Activated T-helper 9 cell treated with anti-CD3 and anti-CD28 coated beads, Interleukin-2, amount 50 U/mL, for 16 hours (primary cell): ENCODE results near the gene TXLNA.

Source experiments
- DNase-seq: peaks from one replicate; pipeline ENCODE4 v3.0.0-alpha.2; 2020; ENCODE audit warnings: low read depth

TXLNA gene

DNA sequence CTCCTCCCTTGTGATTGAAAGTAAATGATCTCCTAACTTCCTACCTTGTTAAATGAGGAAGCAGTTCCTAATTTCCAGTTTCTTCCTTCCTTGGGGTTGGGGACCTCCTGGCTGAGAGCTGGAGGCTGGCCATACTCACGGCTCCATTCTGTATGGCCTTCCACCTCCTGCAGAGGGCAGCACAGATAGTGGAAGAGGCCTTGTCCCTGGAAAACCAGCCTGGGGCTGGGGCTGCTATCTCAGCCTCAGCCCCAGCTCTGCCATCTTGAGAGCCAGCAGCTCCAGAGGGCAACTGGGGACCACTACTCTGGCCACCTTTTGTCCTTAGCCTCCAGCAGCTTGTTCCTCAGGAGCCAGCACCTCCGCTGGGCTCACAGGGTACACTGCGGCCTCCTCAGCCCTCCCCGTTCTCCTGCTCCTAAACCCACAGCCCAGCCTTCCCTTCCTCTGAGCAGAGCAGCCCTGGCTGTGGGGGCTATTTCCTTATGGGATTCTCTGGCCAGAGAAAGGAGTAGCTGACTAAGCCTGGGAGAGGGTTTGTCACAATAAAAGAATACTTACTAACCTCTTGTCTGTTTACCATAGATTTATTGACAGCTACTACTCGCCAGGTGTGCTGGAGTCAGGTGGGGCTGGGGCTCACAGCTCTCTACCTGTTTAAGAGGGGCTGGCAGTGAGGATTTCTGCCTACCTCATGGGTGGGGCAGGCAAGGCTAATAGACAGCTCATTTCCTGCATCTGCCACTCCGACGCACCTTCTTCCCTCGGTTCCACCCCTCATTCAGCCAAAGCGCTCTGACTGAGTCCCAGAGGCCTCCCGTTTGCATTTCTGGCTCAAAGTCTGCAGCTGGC is 36.4 kb downstream of the TXLNA start:
- DNase-seq = peak; percentile 42

DNA sequence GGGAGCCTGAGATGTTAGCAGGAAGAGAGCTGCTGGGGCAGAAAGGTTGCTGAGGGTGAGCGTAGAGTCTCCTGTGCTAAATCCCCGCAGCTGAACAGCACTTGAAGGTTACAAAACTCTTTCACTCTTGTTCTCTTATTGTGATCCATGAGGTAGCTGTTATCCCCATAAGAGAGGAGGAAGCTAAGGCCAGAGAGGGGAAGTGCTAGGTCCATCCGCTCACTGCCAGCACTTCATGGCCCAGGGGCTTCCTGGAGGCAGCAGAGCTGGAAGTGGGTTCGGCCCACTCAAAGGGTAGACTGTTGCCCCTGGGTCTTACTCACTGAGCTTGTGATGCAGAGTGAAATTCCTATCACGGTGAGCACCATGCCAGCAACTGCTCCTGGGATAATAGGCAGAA is 37.1 kb downstream of the TXLNA start:
- no peak for DNase-seq

DNA sequence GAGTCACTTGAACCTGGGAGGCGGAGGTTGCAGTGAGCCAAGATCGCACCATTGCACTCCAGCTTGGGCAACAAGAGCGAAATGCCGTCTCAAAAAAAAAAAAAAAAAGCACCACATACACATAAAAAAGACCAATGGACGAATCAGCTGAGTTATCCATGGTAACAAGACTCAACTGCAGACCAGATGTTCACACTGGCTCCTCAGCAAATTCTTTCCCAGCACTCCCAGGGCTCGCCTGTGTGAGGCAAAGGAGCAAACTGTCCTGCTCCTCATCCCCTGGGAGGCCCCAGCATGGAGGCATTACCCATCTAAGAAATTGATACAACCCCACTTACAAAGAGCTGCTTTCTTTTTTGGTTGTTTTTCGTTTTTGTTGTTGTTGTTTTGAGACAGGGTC is 39.5 kb downstream of the TXLNA start:
- DNase-seq = no peak

DNA sequence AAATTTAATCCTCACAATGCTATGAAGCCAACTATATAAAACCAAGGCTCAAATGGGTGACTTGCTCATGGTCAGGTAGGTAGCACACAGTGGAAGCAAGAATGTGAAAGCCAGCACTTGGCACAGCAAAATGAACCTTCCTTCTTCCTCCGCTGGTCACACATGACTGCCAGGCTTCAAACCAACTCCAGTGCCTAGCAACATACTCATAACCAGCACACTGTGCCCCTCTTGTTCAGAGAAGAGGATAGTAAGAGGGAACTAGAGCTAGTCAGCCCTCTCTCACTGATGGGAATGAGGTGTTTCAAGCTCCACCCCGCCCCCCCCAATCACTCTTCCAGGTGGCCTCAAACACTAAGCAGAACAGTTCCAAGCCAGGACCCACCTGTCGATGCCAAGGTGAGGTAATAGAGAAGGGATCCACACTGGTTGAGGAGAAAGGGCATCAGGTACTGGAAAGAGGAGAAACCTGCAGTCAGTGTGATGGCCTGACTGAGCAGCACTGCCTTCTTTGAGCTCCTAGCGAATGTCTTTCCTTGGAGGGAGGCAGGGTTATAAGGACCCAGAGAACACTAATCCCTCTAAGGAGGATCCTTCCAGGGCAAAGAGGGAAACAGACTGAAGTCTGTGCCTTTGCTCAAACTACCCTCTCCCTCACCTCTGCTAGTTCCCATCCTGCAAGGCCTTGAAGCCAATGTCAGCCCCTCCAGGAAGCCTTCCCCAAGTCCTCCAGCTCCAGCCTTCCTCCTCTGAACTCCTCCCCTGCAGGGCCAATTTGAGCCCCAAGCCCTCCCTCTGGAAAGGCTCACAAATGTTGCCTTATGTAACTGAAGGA is 41.5 kb downstream of the TXLNA start:
- no peak for DNase-seq

DNA sequence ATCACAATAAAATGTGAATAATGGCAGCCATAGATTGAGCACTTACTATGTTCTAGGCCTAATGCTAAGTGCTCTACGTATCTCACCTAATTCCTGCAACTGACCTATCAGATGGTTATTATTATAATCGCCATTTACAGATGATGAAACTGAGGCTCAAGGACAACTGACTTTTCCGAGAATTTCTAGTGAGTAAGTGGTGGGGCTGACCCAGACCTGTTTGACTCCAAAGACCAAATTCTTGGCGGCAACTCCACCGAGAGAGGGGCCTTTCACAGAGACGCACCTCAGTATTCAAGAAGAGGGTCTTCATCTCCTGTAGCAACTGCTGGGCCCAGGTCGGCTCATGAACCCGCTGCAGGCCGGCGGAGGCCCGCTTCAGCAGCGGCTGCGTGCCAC is 42.1 kb downstream of the TXLNA start:
- DNase-seq = no peak

DNA sequence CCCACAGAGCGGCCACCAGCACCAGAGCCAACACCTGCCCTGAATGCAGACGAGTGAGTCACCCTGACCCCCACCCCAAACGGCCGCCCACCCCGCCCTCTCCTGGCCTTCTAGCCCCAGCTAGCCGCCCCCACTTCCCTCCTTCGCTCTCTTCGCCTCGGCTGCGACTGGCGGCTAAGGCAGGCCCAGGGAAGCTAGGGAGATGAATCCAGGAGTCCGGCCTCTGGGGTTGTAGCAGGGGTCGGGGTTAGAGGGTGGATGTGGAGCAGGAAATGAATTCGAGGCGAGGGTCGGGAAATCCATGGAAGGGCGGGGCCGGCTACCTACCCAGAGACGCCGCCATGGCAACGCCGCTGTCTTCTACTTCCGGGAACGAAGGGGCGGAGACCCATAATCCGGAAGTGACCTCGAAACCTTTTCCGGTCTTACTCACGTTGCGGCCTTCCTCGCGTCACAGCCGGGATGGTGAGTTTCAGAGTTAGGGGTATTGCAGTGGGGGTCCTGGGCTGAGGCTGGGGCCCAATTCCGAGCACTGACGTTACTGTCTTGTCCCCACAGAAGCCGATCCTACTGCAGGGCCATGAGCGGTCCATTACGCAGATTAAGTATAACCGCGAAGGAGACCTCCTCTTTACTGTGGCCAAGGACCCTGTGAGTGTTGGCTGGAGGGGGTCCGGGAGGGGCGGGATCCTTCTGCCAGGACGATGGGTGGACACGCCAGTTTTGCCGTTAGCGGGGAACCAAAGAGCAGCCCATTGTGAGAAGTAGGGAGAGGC is 42.7 kb downstream of the TXLNA start, which contains the start of the genes EIF3I and TMEM234:
Gene EIF3I, plus strand, starts transcription at position 428 of the 776 bp plus-strand sequence. Its CDS starts 35 bp downstream, at position 463.
Gene TMEM234, minus strand, starts transcription at position 374 of the 776 bp plus-strand sequence. Its CDS starts 31 bp downstream, at position 343.
- DNase-seq = peak; percentile 87

DNA sequence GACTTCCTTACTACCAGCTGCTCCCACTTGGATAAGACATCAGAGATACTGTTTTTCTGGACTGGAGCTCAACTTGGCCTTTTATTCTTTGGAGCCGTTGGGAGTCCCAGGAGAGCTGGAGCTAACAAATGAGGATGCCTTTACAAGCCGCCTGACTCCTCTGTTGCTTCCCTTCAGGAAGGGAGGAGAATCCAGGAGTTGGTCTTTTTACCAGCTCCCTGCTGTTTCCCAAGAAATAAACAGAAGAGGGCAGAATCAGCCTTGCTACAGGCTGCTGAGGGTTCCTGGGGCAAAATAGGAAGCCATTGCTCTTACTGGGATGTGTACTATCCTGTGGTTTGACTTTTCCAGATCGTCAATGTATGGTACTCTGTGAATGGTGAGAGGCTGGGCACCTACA is 44.2 kb downstream of the TXLNA start:
- no peak for DNase-seq

DNA sequence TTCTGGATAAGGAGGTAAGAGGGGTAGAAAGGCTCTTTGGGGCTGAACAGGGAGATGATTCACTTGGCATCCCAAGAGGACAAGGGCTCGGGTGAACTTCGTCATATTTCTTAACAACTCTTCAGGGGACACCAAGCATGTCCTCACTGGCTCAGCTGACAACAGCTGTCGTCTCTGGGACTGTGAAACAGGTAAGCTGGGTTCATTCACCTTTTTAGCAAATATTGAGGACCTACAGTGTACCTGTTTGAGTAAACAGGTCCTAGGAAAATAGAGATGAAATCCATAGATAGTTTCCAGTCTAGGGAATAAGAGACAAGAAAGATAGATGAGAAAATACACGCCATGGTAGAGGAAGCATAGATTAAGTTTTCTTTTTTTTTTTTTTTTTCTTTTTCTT is 44.8 kb downstream of the TXLNA start:
- DNase-seq = no peak

DNA sequence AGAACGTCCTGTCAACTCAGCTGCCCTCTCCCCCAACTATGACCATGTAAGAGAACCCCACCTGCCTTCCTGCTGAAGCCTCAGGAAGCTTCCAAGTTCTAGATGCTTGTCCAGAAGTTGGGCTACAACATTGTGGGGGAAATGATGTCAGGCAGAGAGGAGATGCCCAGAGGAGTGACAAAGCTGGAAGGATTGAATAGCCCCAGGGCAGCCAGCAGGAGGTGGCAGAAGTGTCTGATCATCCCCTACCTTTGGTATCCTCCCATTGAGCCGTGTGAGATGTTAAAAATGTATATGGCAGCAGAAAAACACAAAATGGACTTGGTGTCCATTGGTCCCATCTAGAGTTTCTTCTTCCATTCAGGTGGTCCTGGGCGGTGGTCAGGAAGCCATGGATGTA is 49.3 kb downstream of the TXLNA start:
- DNase-seq = no peak

DNA sequence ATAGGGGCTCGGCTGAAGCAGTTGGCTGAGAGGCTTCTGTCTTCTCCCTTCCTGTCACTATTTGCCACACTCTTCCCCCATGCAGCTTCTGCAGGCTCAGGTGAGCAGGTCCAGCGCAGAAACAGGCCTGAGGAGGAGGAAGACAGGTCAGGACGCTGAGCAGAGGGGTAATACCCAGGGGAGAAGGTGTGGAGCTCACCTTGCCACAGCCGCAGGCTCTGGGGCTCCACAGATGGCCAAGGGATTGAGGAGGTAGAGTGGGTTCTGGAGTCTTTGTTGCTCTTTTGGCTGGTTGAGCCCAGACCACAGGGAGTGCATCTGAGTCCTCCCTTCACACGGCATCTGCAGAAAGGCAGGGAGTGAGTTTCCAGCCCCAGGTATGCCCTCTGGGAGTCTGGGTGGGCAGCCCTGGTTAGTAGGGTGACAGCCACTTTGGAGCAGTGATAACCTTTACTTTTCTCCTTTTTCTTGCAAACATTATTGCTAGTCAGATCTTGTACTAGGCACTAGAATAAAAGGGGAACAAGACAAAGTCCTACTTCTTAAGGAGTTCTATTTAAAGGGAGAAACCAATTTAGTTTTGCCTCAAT is 52.5 kb downstream of the TXLNA start:
- no peak for DNase-seq

DNA sequence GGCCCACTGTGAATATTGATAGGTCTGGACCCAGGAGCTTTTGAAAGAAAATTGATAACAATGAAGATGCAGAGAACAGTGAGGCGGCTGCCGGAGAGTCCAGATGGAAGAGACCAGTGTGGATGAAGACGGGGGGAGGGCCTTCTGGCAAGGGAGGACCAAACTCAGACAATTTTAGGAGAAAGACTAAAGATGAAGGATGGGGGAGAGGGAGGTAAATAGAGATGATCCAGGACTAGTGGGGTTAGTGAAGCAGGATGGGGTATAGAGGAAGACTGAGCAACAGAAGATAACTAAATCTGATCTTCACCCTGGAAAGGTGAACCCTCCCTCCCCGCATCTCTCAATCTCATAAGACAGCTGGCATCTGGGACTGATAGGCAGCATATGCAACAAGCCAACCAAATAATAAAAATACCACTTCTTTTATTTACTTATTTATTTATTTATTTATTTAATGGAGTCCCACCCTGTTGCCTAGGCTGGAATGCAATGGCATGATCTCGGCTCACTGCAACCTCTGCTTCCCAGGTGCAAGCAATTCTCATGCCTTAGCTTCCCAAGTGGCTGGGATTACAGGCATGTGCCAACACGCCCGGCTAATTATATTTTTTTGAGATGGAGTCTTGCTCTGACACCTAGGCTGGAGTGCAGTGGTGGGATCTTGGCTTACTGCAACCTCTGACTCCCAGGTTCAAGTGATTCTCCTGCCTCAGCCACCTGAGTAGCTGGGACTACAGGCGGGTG is 53.3 kb downstream of the TXLNA start:
- DNase-seq = no peak

DNA sequence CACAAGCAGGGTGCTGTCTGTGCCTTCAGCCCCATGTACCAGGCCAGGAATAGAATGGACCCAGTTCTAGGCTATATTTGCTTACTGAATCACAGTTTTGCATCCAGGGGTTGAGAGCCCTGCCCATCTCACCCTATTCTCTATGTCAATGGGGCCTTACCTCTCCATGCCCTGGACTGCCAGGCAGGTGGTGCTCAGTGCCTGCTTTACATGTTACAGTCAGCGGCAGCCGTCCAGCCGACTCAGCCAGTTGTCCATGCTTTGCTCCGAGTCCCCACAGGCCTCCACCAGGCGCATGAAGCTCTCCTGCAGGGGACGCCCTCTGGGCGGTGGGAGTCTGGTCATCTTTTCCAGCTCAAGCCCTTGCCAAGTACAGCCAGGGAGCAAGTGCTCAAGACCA is 55.3 kb downstream of the TXLNA start:
- no peak for DNase-seq

DNA sequence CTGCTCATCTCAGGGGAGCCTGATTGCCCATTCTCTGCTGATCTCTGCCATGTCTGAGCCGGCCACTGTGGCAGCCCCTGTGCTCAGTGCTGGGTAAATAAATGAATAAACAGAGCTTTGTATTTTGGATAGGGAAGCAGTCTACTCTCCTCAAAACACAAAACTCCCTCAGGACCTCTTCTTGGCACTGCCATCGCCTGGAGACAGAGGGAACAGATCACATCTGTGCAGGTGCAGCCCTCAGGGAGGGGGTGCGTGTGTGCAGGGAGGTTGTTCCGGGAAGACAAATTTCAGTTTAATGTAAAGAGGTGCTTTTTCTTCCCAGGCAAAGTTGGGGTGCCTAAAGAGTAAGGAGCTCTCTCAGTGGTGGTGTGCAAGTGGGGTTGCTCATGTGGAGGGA is 59.9 kb downstream of the TXLNA start:
- DNase-seq = no peak

DNA sequence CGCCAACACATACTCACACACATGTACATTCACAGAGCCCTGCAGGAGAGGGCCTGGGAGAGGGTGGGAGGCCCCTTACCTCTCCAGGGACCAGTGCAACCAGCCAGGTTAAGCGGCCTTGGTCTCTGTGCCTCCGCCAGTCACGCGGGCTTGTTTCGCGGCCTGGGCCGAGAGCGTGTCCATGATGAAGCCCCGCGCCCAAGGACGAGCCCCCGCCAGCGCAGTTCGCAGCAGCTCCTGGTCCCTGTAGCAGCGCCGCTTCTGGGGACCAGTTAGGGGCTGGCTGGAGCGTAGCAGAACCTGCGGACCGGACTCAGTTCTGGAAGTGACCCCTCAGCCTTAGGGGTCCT is 60.3 kb downstream of the TXLNA start:
- DNase-seq = no peak

DNA sequence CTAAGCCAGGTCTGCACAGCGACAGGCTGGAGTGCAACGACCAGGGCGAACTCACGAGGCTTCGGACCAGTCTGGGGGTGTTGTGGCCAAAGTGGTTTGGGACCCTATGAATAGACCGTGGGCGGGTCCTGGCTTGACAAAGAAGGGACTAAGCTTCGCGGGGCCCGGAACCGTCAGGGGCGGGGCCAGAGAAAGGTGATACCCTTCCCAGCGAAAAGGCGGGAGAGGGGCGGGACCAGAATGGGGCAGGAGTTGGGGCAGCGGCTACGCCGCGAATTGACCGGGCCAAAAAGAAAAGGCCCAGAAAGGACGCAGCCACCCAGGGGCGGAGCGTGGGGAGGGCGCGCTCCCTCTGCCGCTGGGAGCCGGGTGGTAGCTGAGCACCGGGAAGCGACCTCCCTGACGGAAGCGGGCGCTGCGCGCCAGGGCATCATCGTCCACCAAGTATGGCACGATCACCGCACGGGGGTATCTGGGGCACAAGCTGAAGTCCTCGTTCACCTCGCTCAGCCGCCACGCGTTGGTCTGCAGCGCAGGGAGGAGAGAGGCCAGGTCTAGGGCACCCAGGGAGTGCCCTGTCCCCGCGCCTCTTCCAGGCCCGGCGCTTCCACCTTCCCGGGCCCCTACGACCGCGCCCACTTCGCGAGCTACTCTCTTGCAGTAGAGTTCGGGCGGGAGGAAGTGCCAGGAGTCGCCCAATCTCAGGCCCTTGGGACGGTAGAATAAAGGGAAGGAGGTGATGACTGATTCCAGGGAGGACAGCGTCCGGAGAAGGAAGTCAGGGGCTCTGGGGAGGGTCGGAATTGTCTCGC is 60.9 kb downstream of the TXLNA start:
- peak; percentile 41 for DNase-seq

DNA sequence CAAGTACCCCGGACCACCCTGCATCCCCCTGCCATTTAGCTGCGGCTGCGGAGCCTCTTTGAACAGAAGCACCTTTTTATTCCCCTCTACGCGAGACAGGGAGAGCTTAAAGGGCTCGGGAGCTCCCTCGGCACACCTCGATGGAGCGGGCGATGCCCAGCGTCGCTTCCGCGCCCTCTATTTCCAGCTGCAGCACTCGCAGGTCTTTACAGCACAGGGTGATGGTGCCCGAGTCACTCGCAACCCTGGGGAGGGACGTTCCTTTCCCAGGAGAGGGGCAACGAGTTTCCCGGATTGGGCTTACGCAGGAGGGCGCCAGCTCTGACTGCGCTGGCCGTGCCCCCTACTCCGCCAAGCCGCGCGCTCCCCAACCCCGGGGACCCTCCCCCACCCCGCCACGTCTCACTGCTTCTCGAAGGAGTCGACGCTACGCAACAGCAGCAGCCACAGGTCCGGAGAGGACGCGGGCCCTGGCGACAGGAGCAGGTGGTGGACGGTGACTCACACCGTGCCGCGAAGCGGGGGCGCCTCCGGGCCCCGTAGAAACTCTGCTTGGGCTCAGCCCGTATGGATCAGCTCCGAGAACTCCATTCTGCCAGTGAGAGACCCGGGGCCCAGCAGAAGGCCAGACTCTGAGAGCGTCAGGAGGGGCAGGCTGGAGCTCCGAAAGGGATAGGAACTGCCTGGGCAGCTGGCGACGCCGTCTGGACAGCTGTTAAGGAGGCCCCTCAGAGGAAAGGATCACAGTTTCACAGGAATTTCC is 61.7 kb downstream of the TXLNA start:
- no peak for DNase-seq

DNA sequence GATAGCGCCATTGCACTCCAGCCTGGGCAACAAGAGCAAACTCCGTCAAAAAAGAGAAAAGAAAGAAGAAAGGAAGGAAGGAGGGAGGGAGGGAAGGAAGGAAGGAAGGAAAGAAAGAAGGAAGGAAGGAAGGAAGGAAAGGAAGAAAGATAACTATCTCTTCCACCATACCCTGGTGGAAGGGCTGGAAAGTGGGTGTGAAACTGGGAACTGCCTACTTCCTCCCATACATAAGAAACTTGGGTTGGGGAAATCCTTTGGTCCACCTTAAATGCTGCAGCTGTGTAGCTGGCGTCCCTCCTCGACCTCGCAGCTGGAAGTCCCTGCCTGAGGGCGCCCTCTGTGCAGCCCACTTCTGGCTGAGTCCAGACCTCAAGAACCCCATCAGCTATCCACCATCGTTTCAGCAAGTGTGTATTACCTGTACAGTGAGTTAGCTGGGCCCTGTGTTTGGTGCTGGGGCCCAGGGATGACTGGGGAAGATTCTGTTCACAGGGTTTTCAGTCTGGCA is 62.9 kb downstream of the TXLNA start:
- DNase-seq = no peak

DNA sequence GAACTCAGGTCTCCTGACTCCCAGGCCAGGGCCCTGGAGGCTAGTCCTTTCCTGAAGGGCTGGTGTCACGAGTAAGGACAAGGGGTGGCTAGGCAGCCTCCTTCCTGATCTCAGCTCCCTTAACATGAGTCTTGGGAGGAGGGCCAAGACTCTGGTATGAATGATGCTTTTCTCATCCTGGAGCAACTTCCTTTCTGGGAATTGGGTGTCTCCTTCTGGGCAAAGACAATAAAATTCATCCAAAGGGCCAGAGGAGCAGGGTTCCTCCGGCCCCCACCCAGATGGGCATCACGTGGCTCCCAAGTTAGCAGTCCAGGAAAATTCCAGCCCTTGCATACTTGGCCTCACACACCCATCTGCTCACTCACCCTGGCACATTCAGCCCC is 67.4 kb downstream of the TXLNA start, which contains the start of gene FAM167B:
Gene FAM167B, plus strand, starts transcription at position 335 of the 386 bp plus-strand sequence. CDS start 200 bp downstream, outside the sequence.
- DNase-seq = no peak

DNA sequence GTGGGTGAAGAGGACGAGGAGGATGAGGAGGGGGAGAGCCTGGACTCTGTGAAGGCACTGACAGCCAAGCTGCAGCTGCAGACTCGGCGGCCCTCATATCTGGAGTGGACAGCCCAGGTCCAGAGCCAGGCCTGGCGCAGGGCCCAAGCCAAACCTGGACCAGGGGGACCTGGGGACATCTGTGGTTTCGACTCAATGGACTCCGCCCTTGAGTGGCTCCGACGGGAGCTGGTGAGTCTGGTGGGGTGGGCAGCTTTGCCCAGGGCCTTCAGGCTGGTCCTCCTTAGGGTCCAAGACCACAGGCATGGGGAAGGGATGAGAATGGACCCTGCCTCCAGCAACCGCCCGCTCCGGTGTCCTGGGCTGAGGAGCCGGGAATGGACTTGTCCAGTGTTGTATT is 68.0 kb downstream of the TXLNA start:
- no peak for DNase-seq
